ENCODE results near the gene TLL1.

DNA sequence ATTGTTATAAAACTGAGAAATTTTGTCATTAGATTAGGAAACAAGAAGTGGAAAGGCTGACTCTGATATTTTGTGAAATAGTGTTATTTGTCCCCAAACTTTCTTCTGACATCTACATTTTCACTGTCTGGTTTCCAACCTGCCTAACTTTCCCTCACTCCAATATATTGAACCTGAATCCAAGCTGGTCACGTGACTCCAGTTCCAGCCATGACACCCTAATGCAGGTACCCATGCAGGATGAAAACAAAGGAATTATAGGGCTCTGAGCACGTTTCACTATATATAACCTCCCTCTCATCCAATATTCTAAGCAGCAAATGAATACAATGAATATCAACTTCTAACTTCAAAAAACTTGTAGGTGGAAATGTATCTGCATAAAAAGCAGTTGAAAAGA is 231.6 kb downstream of the TLL1 start:
- TF ChIP-seq POLR2A (IDR thresholded peaks at IDR 0.05) (no peak), EP300 (IDR thresholded peaks at IDR 0.05) (no peak)
- TF ChIP-seq, protein P1, sequence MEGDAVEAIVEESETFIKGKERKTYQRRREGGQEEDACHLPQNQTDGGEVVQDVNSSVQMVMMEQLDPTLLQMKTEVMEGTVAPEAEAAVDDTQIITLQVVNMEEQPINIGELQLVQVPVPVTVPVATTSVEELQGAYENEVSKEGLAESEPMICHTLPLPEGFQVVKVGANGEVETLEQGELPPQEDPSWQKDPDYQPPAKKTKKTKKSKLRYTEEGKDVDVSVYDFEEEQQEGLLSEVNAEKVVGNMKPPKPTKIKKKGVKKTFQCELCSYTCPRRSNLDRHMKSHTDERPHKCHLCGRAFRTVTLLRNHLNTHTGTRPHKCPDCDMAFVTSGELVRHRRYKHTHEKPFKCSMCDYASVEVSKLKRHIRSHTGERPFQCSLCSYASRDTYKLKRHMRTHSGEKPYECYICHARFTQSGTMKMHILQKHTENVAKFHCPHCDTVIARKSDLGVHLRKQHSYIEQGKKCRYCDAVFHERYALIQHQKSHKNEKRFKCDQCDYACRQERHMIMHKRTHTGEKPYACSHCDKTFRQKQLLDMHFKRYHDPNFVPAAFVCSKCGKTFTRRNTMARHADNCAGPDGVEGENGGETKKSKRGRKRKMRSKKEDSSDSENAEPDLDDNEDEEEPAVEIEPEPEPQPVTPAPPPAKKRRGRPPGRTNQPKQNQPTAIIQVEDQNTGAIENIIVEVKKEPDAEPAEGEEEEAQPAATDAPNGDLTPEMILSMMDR (IDR thresholded peaks at IDR 0.05), result no peak
